ENCODE measurements around the gene ZNF311.
"Not testable (repeated sequence)": the region's sequence is repeated elsewhere in the genome, so short reads cannot be mapped to it uniquely, and the experiment has no call there.

ZNF311 gene

GRCh38 chr6:28982476-28983266 is 22.4 kb downstream of the ZNF311 start:
- FAIRE-seq = no peak

GRCh38 chr6:28981833-28982475 is 23.2 kb downstream of the ZNF311 start:
- FAIRE-seq = no peak

GRCh38 chr6:28981431-28981832 is 23.7 kb downstream of the ZNF311 start:
- FAIRE-seq = no peak

- FAIRE-seq = no peak
These were observed 24.2 kb downstream of the ZNF311 start for GRCh38 chr6:28980852-28981430.

- FAIRE-seq = no peak
These were observed 24.8 kb downstream of the ZNF311 start for GRCh38 chr6:28980137-28980851.

- FAIRE-seq = no peak
These were observed 25.4 kb downstream of the ZNF311 start for GRCh38 chr6:28979679-28980078.

- no peak for FAIRE-seq
These were observed 26.1 kb downstream of the ZNF311 start for GRCh38 chr6:28978959-28979561.

GRCh38 chr6:28978133-28978491 is 27.0 kb downstream of the ZNF311 start:
- no peak for FAIRE-seq

- no peak for FAIRE-seq
These were observed 27.6 kb downstream of the ZNF311 start for GRCh38 chr6:28977341-28978132.

- no peak for FAIRE-seq
These were observed 28.4 kb downstream of the ZNF311 start for GRCh38 chr6:28976677-28977076.

- FAIRE-seq = no peak
These were observed 30.6 kb downstream of the ZNF311 start for GRCh38 chr6:28974505-28974904.

- FAIRE-seq = not testable (repeated sequence)
These were observed 35.1 kb downstream of the ZNF311 start for GRCh38 chr6:28970056-28970455.

GRCh38 chr6:28969129-28969528 is 36.0 kb downstream of the ZNF311 start:
- no peak for FAIRE-seq

GRCh38 chr6:28968476-28968875 is 36.6 kb downstream of the ZNF311 start:
- FAIRE-seq = no peak

- no peak for FAIRE-seq
These were observed 39.4 kb downstream of the ZNF311 start for GRCh38 chr6:28965706-28966105.

- FAIRE-seq = no peak
These were observed 44.1 kb downstream of the ZNF311 start for GRCh38 chr6:28960846-28961500.

GRCh38 chr6:28958561-28959243 is 46.4 kb downstream of the ZNF311 start:
- not testable (repeated sequence) for FAIRE-seq

- FAIRE-seq = not testable (repeated sequence)
These were observed 47.3 kb downstream of the ZNF311 start for GRCh38 chr6:28957795-28958314.

GRCh38 chr6:28956331-28956730 is 48.8 kb downstream of the ZNF311 start:
- FAIRE-seq = no peak

- FAIRE-seq = no peak
These were observed 51.4 kb downstream of the ZNF311 start for GRCh38 chr6:28953585-28954258.
